ENCODE results near the gene MACROD2. TPM values are rescaled to one million over a fixed set of nuclear protein-coding genes. Genes with fewer than 3 reads are reported as not detected.

The MACROD2 gene
- total and polyA plus RNA-seq, 8 donors: 0.78 to 31.3 (median 10.9) TPM; not detected in 1

DNA sequence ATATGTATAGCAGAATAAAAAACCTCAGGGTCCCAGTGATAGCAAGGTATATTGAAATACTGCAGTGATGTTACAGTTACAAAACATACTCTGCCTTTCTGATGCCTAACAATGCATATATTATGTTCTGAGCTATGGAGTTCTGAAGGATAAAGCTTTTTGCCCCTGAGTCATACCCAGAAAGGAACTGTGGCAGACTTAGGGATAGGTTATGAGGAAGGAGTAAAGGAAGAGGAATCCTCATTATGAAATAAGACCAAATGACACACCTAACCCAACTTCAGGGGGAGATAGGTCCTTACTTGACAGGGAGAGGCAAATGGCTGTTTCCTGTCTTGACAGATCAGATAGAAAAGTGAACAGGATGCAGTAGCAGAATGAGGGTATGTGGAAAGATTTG, 1282.7 kb downstream of the MACROD2 start:
- H3K4me3 ChIP-seq: no peak overlapping the region
- H3K9me3 ChIP-seq: peaks cover 0 to 14% (median 6%) of the 10 kb centered on the region in 4 donors
- H3K4me1 ChIP-seq: no peaks in the 10 kb centered on the region
- intact Hi-C loops (cut with DNase I; ENCODE audit: low total_unique reads): no loop called here
- no peak overlapping the region for H3K27ac ChIP-seq
- TF ChIP-seq, protein P1, sequence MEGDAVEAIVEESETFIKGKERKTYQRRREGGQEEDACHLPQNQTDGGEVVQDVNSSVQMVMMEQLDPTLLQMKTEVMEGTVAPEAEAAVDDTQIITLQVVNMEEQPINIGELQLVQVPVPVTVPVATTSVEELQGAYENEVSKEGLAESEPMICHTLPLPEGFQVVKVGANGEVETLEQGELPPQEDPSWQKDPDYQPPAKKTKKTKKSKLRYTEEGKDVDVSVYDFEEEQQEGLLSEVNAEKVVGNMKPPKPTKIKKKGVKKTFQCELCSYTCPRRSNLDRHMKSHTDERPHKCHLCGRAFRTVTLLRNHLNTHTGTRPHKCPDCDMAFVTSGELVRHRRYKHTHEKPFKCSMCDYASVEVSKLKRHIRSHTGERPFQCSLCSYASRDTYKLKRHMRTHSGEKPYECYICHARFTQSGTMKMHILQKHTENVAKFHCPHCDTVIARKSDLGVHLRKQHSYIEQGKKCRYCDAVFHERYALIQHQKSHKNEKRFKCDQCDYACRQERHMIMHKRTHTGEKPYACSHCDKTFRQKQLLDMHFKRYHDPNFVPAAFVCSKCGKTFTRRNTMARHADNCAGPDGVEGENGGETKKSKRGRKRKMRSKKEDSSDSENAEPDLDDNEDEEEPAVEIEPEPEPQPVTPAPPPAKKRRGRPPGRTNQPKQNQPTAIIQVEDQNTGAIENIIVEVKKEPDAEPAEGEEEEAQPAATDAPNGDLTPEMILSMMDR (IDR thresholded peaks at IDR 0.05): no peak
- no peak for TF ChIP-seq POLR2A (IDR thresholded peaks at IDR 0.05)
- no peak for TF ChIP-seq EP300 (IDR thresholded peaks at IDR 0.05)
- TF ChIP-seq POLR2AphosphoS5 (IDR thresholded peaks at IDR 0.05): no peak
- no peaks in the 10 kb centered on the region for H3K27me3 ChIP-seq
- no peak for DNase-seq
- no peaks in the 10 kb centered on the region for H3K36me3 ChIP-seq

DNA sequence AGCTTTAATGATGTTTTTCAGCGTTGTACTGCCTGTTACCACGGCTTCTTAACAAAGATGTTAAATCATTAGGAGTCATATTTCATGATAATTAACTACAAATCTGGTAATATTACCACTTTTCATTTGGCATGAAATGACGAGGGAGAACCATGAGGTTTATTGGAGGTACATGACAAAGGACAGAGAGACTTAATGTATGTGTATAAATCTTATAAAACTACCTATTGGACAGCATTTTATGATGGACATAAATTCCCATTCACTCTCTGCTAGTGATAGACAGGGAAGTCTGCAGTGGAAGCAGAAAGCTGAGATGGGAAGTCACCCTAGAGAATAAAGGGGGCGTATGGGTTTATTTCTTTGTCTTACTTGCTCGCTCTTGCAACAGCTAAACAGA, 1292.0 kb downstream of the MACROD2 start:
- no peaks in the 10 kb centered on the region for H3K4me1 ChIP-seq
- peaks cover 0 to under 1% (median 0%) of the 10 kb centered on the region in 4 donors for H3K9me3 ChIP-seq
- H3K27me3 ChIP-seq: no peaks in the 10 kb centered on the region
- H3K36me3 ChIP-seq: no peaks in the 10 kb centered on the region
- TF ChIP-seq POLR2AphosphoS5 (IDR thresholded peaks at IDR 0.05) (no peak), EP300 (IDR thresholded peaks at IDR 0.05) (no peak), POLR2A (IDR thresholded peaks at IDR 0.05) (no peak)
- TF ChIP-seq, protein P1 (IDR thresholded peaks at IDR 0.05): no peak
- H3K4me3 ChIP-seq: no peak overlapping the region
- 83 to 92% (median 89%) methylated on average over 5 of the region's 5 CpGs for WGBS, 5 donors
- H3K27ac ChIP-seq: no peak overlapping the region
- no peak for DNase-seq
- intact Hi-C loops (cut with DNase I; ENCODE audit: low total_unique reads): no loop called here

DNA sequence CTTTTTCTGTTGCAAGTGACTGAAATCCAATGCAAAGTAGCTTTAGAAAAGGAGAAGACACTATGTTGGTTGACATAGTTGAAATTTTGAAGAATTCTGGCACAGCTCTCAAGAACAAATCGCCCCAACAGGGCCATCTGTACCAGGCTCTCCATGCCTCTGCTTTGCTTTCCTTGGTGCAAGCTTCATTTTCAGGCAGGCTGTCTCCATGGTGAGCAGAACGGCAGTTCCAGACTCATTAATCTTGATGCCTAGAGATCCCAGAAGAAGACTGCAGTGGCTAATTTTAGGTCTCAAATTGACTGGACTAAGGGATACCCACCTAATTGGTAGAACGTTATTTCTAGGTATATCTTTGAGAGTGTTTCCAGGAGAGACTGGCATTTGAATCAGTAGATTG, 1292.8 kb downstream of the MACROD2 start:
- TF ChIP-seq POLR2AphosphoS5 (IDR thresholded peaks at IDR 0.05) (no peak), EP300 (IDR thresholded peaks at IDR 0.05) (no peak), POLR2A (IDR thresholded peaks at IDR 0.05) (no peak)
- TF ChIP-seq, protein P1 (IDR thresholded peaks at IDR 0.05): no peak
- 82 to 92% (median 88%) methylated on average over 3 of the region's 3 CpGs for WGBS, 5 donors
- Histone ChIP-seq H3K27me3 (no peaks in the 10 kb centered on the region), H3K4me3 (no peak overlapping the region), H3K9me3 (no peaks in the 10 kb centered on the region), H3K4me1 (no peaks in the 10 kb centered on the region), H3K27ac (no peak overlapping the region), H3K36me3 (no peaks in the 10 kb centered on the region)
- no peak for DNase-seq
- intact Hi-C loops (cut with DNase I; ENCODE audit: low total_unique reads): no loop called here

DNA sequence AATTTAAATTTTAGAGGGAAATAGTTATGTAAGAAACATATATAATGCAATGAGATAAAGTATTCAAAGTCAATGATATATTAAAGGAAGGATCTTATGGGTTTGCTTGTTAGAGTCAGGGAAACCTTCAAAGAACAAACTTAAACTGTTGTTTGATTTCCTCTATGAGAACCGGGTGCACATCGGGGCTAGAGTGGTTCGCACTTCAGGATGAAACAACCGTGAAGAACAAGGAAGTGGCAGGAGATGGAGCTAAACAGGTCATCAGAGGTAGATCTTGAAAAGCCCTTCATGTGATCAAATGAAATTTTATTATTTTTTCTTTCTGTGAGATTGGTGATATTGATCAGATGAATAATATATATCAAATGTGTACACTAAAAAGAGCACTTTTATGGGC, 1294.0 kb downstream of the MACROD2 start:
- Histone ChIP-seq H3K27ac (no peak overlapping the region), H3K4me3 (no peak overlapping the region), H3K27me3 (no peaks in the 10 kb centered on the region), H3K36me3 (no peaks in the 10 kb centered on the region), H3K9me3 (no peaks in the 10 kb centered on the region), H3K4me1 (no peaks in the 10 kb centered on the region)
- no peak for TF ChIP-seq POLR2AphosphoS5 (IDR thresholded peaks at IDR 0.05)
- TF ChIP-seq EP300 (IDR thresholded peaks at IDR 0.05): no peak
- DNase-seq: no peak
- intact Hi-C loops (cut with DNase I; ENCODE audit: low total_unique reads): no loop called here
- WGBS, 5 donors: 65 to 83% (median 72%) methylated on average over 4 of the region's 4 CpGs

DNA sequence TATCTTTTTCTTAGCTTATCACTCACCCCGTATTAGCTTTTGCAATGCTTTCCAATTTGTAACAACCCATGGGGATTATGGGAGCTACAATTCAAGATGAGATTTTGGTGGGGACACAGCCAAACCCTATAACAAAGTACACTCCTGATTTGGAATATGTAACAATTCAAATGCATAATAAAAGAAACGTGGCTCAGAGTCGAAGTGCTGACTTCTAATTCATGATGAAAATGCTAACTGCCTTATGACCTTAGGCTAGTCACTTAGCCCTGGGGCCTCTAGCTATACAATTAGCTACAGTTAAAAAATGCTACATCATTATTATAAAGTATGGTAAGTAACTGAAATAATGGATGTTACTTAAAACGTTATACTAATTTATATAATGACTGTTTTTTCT, 1297.1 kb downstream of the MACROD2 start:
- Histone ChIP-seq H3K4me1 (peaks cover 0 to 15% (median 8%) of the 10 kb centered on the region in 4 donors), H3K9me3 (no peaks in the 10 kb centered on the region), H3K27ac (no peak overlapping the region), H3K36me3 (no peaks in the 10 kb centered on the region), H3K4me3 (no peak overlapping the region), H3K27me3 (no peaks in the 10 kb centered on the region)
- DNase-seq: no peak
- no peak for TF ChIP-seq POLR2AphosphoS5 (IDR thresholded peaks at IDR 0.05)
- TF ChIP-seq EP300 (IDR thresholded peaks at IDR 0.05): no peak
- no peak for TF ChIP-seq POLR2A (IDR thresholded peaks at IDR 0.05)
- TF ChIP-seq, protein P1 (IDR thresholded peaks at IDR 0.05): no peak
- intact Hi-C loops (cut with DNase I; ENCODE audit: low total_unique reads): no loop called here
- 67 to 88% (median 84%) methylated on average over 4 of the region's 4 CpGs for WGBS, 5 donors
